ENCODE results near the gene IL1R2.
A peak's percentile ranks its signal among the peaks of the same experiment; 100 is the strongest.
"Not testable (repeated sequence)": the region's sequence is repeated elsewhere in the genome, so short reads cannot be mapped to it uniquely, and the experiment has no call there.

Gene IL1R2

DNA sequence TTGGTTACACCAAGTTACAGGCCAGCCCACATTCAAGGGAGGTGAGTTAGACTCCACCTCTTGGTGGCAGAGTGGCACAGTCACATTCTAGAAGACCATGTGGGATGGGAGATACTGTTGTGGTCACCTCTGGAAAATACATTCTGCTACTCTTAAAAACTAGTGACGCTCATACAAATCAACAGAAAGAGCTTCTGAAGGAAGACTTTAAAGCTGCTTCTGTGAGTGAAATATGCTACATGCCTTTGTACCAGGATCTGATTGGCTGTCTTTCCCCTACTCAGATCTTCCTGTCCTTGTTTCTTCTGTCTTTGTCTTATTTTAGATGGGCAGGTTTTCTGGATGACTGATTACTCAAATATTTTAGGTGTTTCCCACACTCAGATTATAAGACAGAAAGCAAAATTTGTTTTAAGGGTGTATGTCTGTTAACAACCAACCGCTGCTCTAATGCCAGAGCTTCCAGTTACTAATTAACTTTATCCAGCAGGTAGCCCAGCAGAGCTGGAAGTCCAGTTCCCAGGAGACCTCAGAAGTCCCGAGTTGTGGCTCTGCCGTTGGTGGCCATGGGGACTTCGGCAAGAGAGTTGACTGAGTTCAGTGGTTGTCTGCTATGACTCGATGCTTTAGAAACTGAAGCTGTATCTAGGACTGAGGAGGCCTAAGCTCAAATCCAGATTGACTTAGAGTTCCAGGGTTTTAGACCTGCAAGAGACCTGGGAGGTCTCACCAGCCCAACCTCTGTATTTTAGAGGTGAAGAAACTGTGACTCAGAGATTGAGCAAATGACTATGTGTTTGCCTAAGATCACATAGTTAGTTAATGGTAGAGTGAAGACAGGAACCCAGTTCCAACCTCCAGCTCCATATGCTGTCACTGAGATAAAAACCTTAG is 7.4 kb downstream of the IL1R2 start:
- FAIRE-seq: no peak
- no peak for TF ChIP-seq POLR2A (IDR thresholded peaks at IDR 0.05; ENCODE audit: low read depth, low read length)
- no peak for DNase-seq (ENCODE audit: insufficient read length, low spot score)

- no peak for FAIRE-seq
- DNase-seq (ENCODE audit: insufficient read length, low spot score): no peak
- no peak for TF ChIP-seq POLR2A (IDR thresholded peaks at IDR 0.05; ENCODE audit: low read depth, low read length)
Measured at GRCh38 chr2:102000012-102000411, 8.3 kb downstream of the IL1R2 start.

GRCh38 chr2:102000813-102001766 is 9.3 kb downstream of the IL1R2 start:
- DNase-seq (ENCODE audit: insufficient read length, low spot score) (no peak), FAIRE-seq (no peak)
- TF ChIP-seq POLR2A (IDR thresholded peaks at IDR 0.05; ENCODE audit: low read depth, low read length): no peak

- FAIRE-seq: no peak
- no peak for TF ChIP-seq POLR2A (IDR thresholded peaks at IDR 0.05; ENCODE audit: low read depth, low read length)
- DNase-seq (ENCODE audit: insufficient read length, low spot score): no peak
Measured at GRCh38 chr2:102001767-102002142, 10.0 kb downstream of the IL1R2 start.

DNA sequence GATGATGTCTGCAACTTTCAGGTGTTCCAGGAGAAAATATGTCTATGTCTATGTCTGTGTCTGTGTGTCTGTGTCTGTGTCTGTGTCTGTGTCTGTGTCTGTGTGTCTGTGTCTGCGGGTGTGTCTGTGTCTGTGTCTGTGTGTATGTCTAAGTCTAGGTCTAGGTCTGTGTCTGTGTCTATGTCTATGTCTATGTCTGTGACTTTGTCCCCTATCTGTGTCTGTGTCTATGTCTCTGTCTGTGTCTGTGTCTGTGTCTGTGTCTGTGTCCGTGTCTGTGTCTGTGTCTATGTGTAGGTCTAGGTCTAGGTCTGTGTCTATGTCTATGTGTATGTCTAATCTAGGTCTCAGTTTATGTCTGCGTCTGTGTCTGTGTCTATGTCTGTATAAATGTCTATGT is 10.5 kb downstream of the IL1R2 start:
- no peak for TF ChIP-seq POLR2A (IDR thresholded peaks at IDR 0.05; ENCODE audit: low read depth, low read length)
- DNase-seq (ENCODE audit: insufficient read length, low spot score): no peak
- FAIRE-seq: no peak

- DNase-seq (ENCODE audit: insufficient read length, low spot score); FAIRE-seq: not testable (repeated sequence)
Measured at GRCh38 chr2:102002909-102003308, 11.1 kb downstream of the IL1R2 start.

DNA sequence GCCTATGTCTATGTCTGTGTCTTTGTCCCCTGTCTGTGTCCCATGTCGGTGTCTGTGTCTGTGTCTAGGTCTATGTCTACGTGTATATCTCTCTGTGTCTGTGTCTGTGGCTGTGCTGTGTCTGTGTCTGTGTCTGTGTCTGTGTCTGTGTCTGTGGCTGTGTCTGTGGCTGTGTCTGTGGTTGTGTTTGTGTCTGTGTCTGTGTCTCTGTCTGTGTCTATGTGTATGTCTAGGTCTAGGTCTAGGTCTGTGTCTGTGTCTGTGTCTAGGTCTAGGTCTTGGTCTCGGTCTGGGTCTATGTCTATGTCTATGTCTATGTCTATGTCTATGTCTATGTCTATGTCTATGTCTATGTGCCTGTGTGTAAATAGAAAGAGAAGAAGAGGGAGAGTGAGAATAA is 11.9 kb downstream of the IL1R2 start:
- no peak for DNase-seq (ENCODE audit: insufficient read length, low spot score)
- TF ChIP-seq POLR2A (IDR thresholded peaks at IDR 0.05; ENCODE audit: low read depth, low read length): no peak
- no peak for FAIRE-seq

DNA sequence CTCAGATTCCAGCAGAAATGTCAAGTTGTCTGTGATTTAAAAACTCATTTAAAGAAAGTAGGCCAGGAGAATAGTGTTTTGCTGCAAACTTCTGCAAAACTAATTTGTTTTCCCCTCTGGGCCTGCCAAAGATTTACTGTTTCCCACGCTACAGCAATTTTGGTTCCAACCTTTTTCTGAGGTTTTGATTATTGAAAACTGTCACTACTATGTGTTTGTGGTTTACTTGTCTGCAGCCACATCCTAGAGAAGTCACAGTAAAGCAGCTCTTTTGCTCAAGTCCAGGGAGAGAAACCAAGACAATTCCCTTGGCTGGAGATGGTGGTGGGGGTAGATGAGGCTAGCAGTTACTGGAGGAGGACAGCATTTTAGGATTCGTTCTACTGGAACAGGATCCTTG is 12.8 kb downstream of the IL1R2 start:
- DNase-seq (ENCODE audit: insufficient read length, low spot score): no peak
- no peak for TF ChIP-seq POLR2A (IDR thresholded peaks at IDR 0.05; ENCODE audit: low read depth, low read length)
- no peak for FAIRE-seq

DNA sequence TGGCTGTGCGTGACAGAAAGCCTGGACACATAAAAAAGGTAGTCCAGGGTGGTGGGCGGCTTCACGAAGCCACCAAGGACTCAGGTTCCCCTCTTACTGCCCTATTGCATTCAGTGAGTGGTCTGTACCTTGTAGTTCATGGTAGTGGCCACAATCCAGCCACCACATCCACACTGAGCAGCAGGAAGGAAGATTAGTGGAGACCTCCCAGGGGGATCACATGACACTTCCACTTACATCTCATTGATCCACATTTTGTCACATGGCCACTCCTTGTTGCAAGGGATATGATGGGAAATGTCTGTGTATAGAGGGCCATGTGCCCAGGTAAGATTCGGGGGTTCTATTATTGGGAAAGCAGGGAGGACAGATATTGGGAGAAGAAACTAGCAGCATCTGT is 13.7 kb downstream of the IL1R2 start:
- DNase-seq (ENCODE audit: insufficient read length, low spot score): no peak
- no peak for TF ChIP-seq POLR2A (IDR thresholded peaks at IDR 0.05; ENCODE audit: low read depth, low read length)
- FAIRE-seq: no peak

DNA sequence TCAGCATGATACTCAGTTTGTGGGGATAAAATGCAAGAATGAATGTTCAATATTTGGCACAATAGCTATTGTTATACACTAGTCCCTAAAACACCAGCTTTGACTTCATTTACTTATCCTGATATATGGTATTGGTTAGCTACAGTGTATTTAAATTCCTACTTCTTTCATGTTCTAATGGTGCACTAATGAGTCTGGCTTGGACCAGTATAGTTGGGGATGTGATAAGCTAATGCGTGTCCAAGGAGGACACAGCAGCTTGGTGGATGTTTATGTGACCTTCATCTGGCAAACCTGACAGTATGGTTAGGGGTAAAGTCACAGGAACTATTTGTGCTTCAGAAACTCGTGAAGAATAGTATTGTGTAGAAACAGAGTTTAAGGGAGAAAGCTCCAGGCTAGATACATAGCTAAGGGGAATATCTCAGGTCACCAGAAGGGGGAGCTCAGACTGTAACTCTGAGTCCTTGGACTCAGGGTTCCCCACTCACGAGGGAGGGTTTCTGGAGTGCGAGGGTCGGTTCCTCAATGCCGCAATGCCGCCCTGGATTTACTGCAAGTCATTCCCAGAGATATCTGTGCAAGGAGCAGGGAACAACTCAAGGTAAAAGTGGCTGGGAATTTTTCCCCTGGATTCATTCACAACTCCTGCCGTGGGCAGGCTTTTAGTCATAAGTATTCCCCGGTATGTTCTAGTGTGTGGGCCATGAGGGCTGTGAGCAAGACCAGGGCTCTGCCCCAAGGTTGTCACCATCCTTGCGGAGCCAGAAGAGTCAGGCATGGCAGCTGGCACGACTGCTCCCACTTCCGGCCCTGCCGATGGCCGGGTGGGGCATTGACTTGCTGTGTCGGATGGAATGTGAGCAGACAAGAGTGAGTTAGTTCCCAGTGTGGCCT is 14.5 kb downstream of the IL1R2 start:
- FAIRE-seq (peak; percentile 65), DNase-seq (ENCODE audit: insufficient read length, low spot score) (peak; percentile 54)
- TF ChIP-seq POLR2A (IDR thresholded peaks at IDR 0.05; ENCODE audit: low read depth, low read length): no peak

- TF ChIP-seq POLR2A (IDR thresholded peaks at IDR 0.05; ENCODE audit: low read depth, low read length): no peak
- no peak for FAIRE-seq
- DNase-seq (ENCODE audit: insufficient read length, low spot score): no peak
Measured at GRCh38 chr2:102006886-102007278, 15.1 kb downstream of the IL1R2 start.

DNA sequence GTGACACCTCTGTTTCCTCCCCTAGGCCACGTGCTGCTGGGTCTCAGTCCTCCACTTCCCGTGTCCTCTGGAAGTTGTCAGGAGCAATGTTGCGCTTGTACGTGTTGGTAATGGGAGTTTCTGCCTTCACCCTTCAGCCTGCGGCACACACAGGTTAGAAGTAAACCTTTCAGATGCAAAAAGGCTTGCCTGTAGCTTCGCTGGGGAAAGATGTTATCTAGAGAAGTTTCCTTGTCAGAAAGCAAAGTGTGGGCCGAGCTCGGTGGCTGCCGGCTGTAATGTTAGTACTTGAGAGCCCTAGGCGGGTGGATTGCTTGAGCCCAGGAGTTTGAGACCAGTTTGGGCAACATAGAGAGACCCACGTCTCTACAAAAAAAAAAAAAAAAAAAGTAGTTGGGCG is 16.7 kb downstream of the IL1R2 start:
- DNase-seq (ENCODE audit: insufficient read length, low spot score) (no peak), FAIRE-seq (no peak)
- TF ChIP-seq POLR2A (IDR thresholded peaks at IDR 0.05; ENCODE audit: low read depth, low read length): no peak

DNA sequence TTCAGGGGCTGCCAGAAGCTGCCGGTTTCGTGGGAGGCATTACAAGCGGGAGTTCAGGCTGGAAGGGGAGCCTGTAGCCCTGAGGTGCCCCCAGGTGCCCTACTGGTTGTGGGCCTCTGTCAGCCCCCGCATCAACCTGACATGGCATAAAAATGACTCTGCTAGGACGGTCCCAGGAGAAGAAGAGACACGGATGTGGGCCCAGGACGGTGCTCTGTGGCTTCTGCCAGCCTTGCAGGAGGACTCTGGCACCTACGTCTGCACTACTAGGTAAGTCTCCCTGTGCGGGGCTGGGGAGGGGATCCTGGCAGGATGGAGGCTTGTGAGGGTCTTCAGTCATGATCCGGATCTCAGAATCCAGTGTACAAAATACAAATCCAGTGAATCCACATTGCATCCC is 17.8 kb downstream of the IL1R2 start:
- no peak for FAIRE-seq
- no peak for TF ChIP-seq POLR2A (IDR thresholded peaks at IDR 0.05; ENCODE audit: low read depth, low read length)
- DNase-seq (ENCODE audit: insufficient read length, low spot score): no peak

GRCh38 chr2:102010902-102011301 is 19.1 kb downstream of the IL1R2 start:
- FAIRE-seq: no peak
- no peak for DNase-seq (ENCODE audit: insufficient read length, low spot score)
- no peak for TF ChIP-seq POLR2A (IDR thresholded peaks at IDR 0.05; ENCODE audit: low read depth, low read length)
